Measurements from ENCODE around the gene RPP30.

The RPP30 gene

DNA sequence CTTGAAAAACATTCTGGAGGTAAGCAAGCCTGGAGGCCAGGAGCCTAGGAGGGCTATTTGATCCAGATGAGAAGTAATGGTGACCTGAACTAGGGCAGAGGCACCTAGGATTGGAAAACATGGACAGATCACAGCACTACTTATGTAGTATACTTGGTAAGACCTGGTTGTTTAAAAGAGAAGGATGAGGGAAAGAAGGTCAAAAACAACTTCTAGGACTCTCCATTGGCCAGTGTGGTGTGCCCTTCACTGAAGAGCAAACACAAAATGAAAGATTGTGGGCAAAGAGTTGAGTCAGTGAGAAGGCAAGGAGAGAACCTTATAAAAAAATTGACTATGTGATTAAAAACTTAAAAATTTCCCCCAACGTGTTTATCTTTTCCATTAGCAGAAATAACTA, 34.8 kb downstream of the RPP30 start:
- Histone ChIP-seq H3K4me3 (ENCODE audit: low read depth in 1 of 2, low read length in 2 of 2) (no peak overlapping the region), H3K9ac (ENCODE audit: low read depth, low read length) (no peak overlapping the region), H3K4me1 (ENCODE audit: insufficient read depth, low read length) (peaks cover 33% of the 10 kb centered on the region), H4K20me1 (ENCODE audit: insufficient read depth, low read length) (no peaks in the 10 kb centered on the region), H3K9me3 (ENCODE audit: insufficient read depth, low read length, severe bottlenecking) (no peaks in the 10 kb centered on the region), H3K27ac (ENCODE audit: low read length) (no peak overlapping the region), H3K79me2 (ENCODE audit: insufficient read depth, low read length) (no peaks in the 10 kb centered on the region), H3K36me3 (ENCODE audit: insufficient read depth, low read length) (peaks cover 33% of the 10 kb centered on the region; the same call in 1 of the 2 replicates), H2AFZ (ENCODE audit: low read depth, low read length) (no peak overlapping the region), H3K27me3 (ENCODE audit: insufficient read depth, low read length, poor library complexity) (no peaks in the 10 kb centered on the region), H3K4me2 (ENCODE audit: insufficient read depth, low read length) (no peak overlapping the region)
- DNase-seq = no peak
- no peak for TF ChIP-seq EZH2 (IDR thresholded peaks at IDR 0.05; ENCODE audit: borderline replicate concordance, low read depth, low read length, severe bottlenecking)
- TF ChIP-seq, protein P1, sequence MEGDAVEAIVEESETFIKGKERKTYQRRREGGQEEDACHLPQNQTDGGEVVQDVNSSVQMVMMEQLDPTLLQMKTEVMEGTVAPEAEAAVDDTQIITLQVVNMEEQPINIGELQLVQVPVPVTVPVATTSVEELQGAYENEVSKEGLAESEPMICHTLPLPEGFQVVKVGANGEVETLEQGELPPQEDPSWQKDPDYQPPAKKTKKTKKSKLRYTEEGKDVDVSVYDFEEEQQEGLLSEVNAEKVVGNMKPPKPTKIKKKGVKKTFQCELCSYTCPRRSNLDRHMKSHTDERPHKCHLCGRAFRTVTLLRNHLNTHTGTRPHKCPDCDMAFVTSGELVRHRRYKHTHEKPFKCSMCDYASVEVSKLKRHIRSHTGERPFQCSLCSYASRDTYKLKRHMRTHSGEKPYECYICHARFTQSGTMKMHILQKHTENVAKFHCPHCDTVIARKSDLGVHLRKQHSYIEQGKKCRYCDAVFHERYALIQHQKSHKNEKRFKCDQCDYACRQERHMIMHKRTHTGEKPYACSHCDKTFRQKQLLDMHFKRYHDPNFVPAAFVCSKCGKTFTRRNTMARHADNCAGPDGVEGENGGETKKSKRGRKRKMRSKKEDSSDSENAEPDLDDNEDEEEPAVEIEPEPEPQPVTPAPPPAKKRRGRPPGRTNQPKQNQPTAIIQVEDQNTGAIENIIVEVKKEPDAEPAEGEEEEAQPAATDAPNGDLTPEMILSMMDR (IDR thresholded peaks at IDR 0.05; ENCODE audit: borderline replicate concordance, extremely low read depth, low read length, poor library complexity, severe bottlenecking) = no peak
- ATAC-seq (ENCODE audit: insufficient read depth, low read depth) = no peak

DNA sequence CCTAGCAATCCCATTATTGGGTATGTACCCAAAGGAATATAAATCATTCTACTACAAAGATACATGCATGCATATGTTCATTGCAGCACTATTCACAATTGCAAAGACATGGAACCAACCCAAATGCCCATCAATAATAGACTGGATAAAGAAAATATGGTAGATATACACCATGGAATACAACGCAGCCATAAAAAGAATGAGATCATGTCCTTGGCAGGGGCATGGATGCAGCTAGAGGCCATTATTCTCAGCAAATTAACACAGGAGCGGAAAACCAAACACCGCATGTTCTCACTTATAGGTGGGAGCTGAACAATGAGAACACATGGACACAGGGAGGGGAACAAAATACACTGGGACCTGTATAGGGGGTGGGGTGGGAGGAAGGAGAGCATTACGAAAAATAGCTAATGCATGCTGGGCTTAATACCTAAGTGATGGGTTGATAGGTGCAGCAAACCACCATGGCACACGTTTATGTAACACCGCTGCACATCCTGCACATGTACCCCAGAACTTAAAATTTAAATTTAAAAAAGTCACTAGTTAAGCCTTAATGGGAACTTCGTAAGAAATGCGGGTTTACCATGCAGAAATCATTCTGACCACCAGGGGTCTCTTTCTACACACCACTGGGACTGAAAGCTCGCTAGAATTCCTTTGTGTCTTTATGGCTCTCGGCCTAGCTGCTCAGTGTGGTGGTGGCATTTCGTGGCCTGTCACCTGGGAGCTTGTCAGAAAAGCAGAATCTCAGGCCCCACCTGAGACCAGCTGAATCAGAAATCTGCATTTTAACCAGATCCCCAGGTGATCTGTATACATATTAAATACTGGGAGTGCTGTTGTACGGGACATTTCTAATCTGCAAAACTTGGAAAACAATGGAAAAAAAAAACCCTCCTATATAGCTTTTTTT, 39.6 kb downstream of the RPP30 start:
- no peaks in the 10 kb centered on the region for H3K9me3 ChIP-seq (ENCODE audit: insufficient read depth, low read length, severe bottlenecking)
- 0 out of 2 replicates have a peak, but pooled peaks cover 9% of the 10 kb centered on the region for H3K79me2 ChIP-seq (ENCODE audit: insufficient read depth, low read length)
- H3K4me1 ChIP-seq (ENCODE audit: insufficient read depth, low read length) = peaks cover 75% of the 10 kb centered on the region
- H3K27me3 ChIP-seq (ENCODE audit: insufficient read depth, low read length, poor library complexity) = no peaks in the 10 kb centered on the region
- ATAC-seq (ENCODE audit: insufficient read depth, low read depth) (peak; percentile 91), DNase-seq (peak; percentile 88)
- TF ChIP-seq EZH2 (IDR thresholded peaks at IDR 0.05; ENCODE audit: borderline replicate concordance, low read depth, low read length, severe bottlenecking) = no peak
- TF ChIP-seq, protein P1 (IDR thresholded peaks at IDR 0.05; ENCODE audit: borderline replicate concordance, extremely low read depth, low read length, poor library complexity, severe bottlenecking) = peak; percentile 89
- peak overlapping the region; percentile 17; the same call in 1 of the 2 replicates for H3K4me2 ChIP-seq (ENCODE audit: insufficient read depth, low read length)
- H4K20me1 ChIP-seq (ENCODE audit: insufficient read depth, low read length) = no peaks in the 10 kb centered on the region
- peaks cover 8% of the 10 kb centered on the region; the same call in 1 of the 2 replicates for H3K36me3 ChIP-seq (ENCODE audit: insufficient read depth, low read length)
- H3K27ac ChIP-seq (ENCODE audit: low read length) = peak overlapping the region; percentile 87
- H3K9ac ChIP-seq (ENCODE audit: low read depth, low read length) = peak overlapping the region; percentile 44
- peak overlapping the region; percentile 48; the same call in 1 of the 2 replicates for H2AFZ ChIP-seq (ENCODE audit: low read depth, low read length)
- H3K4me3 ChIP-seq (ENCODE audit: low read depth in 1 of 2, low read length in 2 of 2) = no peak overlapping the region

DNA sequence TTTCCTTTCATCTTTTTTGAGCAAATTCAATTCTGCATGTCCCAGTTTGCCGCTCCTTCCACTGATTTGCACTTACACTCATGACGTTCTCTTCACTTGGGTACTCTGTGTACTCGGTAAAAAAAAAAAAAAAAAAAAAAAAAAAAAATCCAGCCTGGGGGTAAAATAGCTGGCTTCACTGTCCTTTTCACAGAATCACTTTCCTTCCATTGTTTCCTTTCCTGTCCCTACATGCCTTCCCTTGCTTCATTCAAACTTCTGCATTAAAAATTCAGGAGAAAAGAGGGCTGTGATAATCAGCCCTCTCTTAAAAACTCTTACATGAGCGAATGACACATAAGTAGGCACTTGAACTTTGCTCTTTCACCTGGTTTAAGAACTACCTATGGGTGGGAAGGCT, 40.4 kb downstream of the RPP30 start:
- no peak for TF ChIP-seq EZH2 (IDR thresholded peaks at IDR 0.05; ENCODE audit: borderline replicate concordance, low read depth, low read length, severe bottlenecking)
- TF ChIP-seq, protein P1 (IDR thresholded peaks at IDR 0.05; ENCODE audit: borderline replicate concordance, extremely low read depth, low read length, poor library complexity, severe bottlenecking) = no peak
- Histone ChIP-seq H3K4me3 (ENCODE audit: low read depth in 1 of 2, low read length in 2 of 2) (no peak overlapping the region), H3K9me3 (ENCODE audit: insufficient read depth, low read length, severe bottlenecking) (no peaks in the 10 kb centered on the region), H3K27me3 (ENCODE audit: insufficient read depth, low read length, poor library complexity) (no peaks in the 10 kb centered on the region), H4K20me1 (ENCODE audit: insufficient read depth, low read length) (no peaks in the 10 kb centered on the region), H3K9ac (ENCODE audit: low read depth, low read length) (peak overlapping the region; percentile 44), H2AFZ (ENCODE audit: low read depth, low read length) (peak overlapping the region; percentile 9; the same call in 1 of the 2 replicates), H3K4me2 (ENCODE audit: insufficient read depth, low read length) (no peak overlapping the region), H3K4me1 (ENCODE audit: insufficient read depth, low read length) (peaks cover 75% of the 10 kb centered on the region), H3K27ac (ENCODE audit: low read length) (peak overlapping the region; percentile 87), H3K79me2 (ENCODE audit: insufficient read depth, low read length) (0 out of 2 replicates have a peak, but pooled peaks cover 9% of the 10 kb centered on the region), H3K36me3 (ENCODE audit: insufficient read depth, low read length) (peaks cover 6% of the 10 kb centered on the region; the same call in 1 of the 2 replicates)
- DNase-seq (no peak), ATAC-seq (ENCODE audit: insufficient read depth, low read depth) (no peak; the same call in 2 of the 3 replicates)
